HepG2 (cell line): Measurements from ENCODE around the gene ADSL. TPM values are rescaled to one million over a fixed set of nuclear protein-coding genes. Genes with fewer than 3 reads are reported as not detected.

Experiments used
- CBFB ChIP-seq: sonication (generic); formaldehyde crosslinking; IDR thresholded peaks from 2 replicates; pipeline ENCODE4 v1.4.0; 2020; ENCODE audit warnings: missing genetic modification reagents
- JUNB ChIP-seq: sonication (generic); formaldehyde crosslinking; IDR thresholded peaks from 2 replicates; pipeline ENCODE4 v1.8.0; 2022; ENCODE audit warnings: missing genetic modification reagents, mild to moderate bottlenecking, borderline replicate concordance
- KAT2B ChIP-seq: fragments of 150-350 bp; IDR thresholded peaks from 2 replicates; pipeline ENCODE4 v1.6.1; 2014; ENCODE audit warnings: low read depth, low read length, borderline replicate concordance
- SETDB1 ChIP-seq: sonication (generic); formaldehyde crosslinking; IDR thresholded peaks from 2 replicates; pipeline ENCODE4 v1.5.1; 2020; ENCODE audit warnings: missing genetic modification reagents, mild to moderate bottlenecking, borderline replicate concordance
- THRA ChIP-seq: sonication (generic); formaldehyde crosslinking; IDR thresholded peaks from 2 replicates; pipeline ENCODE4 v1.4.0; 2020; ENCODE audit warnings: missing genetic modification reagents, borderline replicate concordance
- ZHX2 ChIP-seq, 2 experiments: sonication (generic) in 1 of 2; formaldehyde crosslinking in 1 of 2; IDR thresholded peaks; 2 replicates each; pipeline versions ENCODE4 v1.6.1 to v1.9.0; 2014 to 2022; ENCODE audit warnings: antibody characterized with exemption in 1 of 2, borderline replicate concordance in 1 of 2, inconsistent platforms in 1 of 2, low read depth in 1 of 2, missing genetic modification reagents in 1 of 2
- ZMYM3 ChIP-seq: sonication (generic); formaldehyde crosslinking; IDR thresholded peaks from 2 replicates; pipeline ENCODE4 v1.5.1; 2020; ENCODE audit warnings: mild to moderate bottlenecking, missing genetic modification reagents
- ZNF333 ChIP-seq: sonication (generic); formaldehyde crosslinking; IDR thresholded peaks from 2 replicates; pipeline ENCODE4 v1.4.0; 2020; ENCODE audit warnings: mild to moderate bottlenecking, missing genetic modification reagents, borderline replicate concordance
- ZNF619 ChIP-seq: sonication (generic); formaldehyde crosslinking; IDR thresholded peaks from 2 replicates; pipeline ENCODE4 v1.4.0; 2020; ENCODE audit warnings: mild to moderate bottlenecking, missing genetic modification reagents
- ZSCAN9 ChIP-seq: IDR thresholded peaks from 2 replicates; pipeline ENCODE4 v1.6.1; 2016; ENCODE audit warnings: borderline replicate concordance
- polyA plus RNA-seq, 8 experiments: library from polyadenylated mRNA; depleted of rRNA in 3 of 8; stranded (reverse) in 7 of 8; unstranded in 1 of 8; fragments of >200 nt; fragmentation: Illumina TruSeq in 4 of 8; extraction: Trizol in 4 of 8; gene quantifications; 2 replicates each; pipeline versions ENCODE4 v1.2.1 to v1.2.3, GENCODE V29; 2011 to 2016; ENCODE audit warnings: low read depth in 4 of 8, missing spikeins in 1 of 8, mixed read lengths in 1 of 8; ENCODE audit not compliant: insufficient read depth in 1 of 8
- total RNA-seq, 5 experiments: library from RNA; depleted of rRNA; stranded (reverse); fragments of >200 nt; fragmentation: Illumina TruSeq; extraction: Trizol; gene quantifications; 2 replicates each; pipeline ENCODE4 v1.2.3, GENCODE V29; 2016; ENCODE audit warnings: low read depth in 1 of 5
- TF ChIP-seq, protein P1 (sequence below): sonication (generic); formaldehyde crosslinking; IDR thresholded peaks from 2 replicates; pipeline ENCODE4 v1.9.0; 2021; ENCODE audit warnings: missing genetic modification reagents, borderline replicate concordance

ADSL gene
- total and polyA plus RNA-seq, 2 of the 13 experiments (the other 11 are each of a cell fraction or from before 2014, with no cell fraction given): 123 to 174 TPM

GRCh38 chr22:40346185-40347118 is at the start of gene ADSL (continued):
- 0 out of 2 replicates have a peak, but pooled peaks have one; percentile 32 for TF ChIP-seq ZMYM3
- no peak for TF ChIP-seq SETDB1
- TF ChIP-seq JUNB (CRISPR knock-in tag): no peak
- no peak for TF ChIP-seq KAT2B
- 0 out of 2 replicates have a peak, but pooled peaks have one; percentile 68 for TF ChIP-seq ZNF333 (CRISPR knock-in tag)
- TF ChIP-seq, protein P1, sequence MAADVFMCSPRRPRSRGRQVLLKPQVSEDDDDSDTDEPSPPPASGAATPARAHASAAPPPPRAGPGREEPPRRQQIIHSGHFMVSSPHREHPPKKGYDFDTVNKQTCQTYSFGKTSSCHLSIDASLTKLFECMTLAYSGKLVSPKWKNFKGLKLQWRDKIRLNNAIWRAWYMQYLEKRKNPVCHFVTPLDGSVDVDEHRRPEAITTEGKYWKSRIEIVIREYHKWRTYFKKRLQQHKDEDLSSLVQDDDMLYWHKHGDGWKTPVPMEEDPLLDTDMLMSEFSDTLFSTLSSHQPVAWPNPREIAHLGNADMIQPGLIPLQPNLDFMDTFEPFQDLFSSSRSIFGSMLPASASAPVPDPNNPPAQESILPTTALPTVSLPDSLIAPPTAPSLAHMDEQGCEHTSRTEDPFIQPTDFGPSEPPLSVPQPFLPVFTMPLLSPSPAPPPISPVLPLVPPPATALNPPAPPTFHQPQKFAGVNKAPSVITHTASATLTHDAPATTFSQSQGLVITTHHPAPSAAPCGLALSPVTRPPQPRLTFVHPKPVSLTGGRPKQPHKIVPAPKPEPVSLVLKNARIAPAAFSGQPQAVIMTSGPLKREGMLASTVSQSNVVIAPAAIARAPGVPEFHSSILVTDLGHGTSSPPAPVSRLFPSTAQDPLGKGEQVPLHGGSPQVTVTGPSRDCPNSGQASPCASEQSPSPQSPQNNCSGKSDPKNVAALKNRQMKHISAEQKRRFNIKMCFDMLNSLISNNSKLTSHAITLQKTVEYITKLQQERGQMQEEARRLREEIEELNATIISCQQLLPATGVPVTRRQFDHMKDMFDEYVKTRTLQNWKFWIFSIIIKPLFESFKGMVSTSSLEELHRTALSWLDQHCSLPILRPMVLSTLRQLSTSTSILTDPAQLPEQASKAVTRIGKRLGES (CRISPR knock-in tag): 0 out of 2 replicates have a peak, but pooled peaks have one; percentile 48
- peak; percentile 87 for TF ChIP-seq CBFB
- peak; percentile 90; the same call in 1 of the 2 replicates for TF ChIP-seq ZNF619 (CRISPR knock-in tag)
- peak; percentile 79 for TF ChIP-seq THRA (CRISPR knock-in tag)
- TF ChIP-seq ZHX2 (IDR thresholded peaks at IDR 0.05; ENCODE audit: low read depth): peak; percentile 71
- no peak for TF ChIP-seq ZHX2 (CRISPR knock-in tag; IDR thresholded peaks at IDR 0.05; ENCODE audit: borderline replicate concordance)
- TF ChIP-seq ZSCAN9: peak; percentile 70; the same call in 1 of the 2 replicates
